GM12874 (cell line): Measurements from ENCODE around the gene C3.

ENCODE experiments used
- TF ChIP-seq, protein P1 (sequence below): IDR thresholded peaks from 2 replicates; pipeline ENCODE4 v1.5.1; 2011; ENCODE audit warnings: low read depth, mild to moderate bottlenecking, control low read depth, low read length, moderate library complexity; ENCODE audit not compliant: insufficient read depth

The C3 gene

DNA sequence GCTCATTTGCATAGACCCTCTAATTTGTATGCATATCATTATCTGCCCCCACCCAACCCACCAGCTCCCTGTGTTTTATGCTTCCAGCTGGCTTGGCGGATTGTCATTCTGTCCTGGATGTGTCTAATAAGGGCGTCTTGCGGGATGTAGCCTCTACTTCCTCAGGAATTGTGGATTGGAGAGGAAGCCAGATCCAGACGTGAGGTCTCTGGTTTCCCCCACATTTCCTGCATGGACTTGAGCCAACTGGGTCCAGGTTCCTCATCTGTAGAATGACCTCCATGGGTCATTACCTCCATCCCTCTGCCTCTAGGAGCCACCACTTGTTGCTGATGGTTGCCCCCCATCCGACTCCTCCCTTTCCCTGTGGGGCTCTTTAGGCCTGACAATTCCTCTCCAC lies 57.7 kb downstream of the C3 start:
- TF ChIP-seq, protein P1, sequence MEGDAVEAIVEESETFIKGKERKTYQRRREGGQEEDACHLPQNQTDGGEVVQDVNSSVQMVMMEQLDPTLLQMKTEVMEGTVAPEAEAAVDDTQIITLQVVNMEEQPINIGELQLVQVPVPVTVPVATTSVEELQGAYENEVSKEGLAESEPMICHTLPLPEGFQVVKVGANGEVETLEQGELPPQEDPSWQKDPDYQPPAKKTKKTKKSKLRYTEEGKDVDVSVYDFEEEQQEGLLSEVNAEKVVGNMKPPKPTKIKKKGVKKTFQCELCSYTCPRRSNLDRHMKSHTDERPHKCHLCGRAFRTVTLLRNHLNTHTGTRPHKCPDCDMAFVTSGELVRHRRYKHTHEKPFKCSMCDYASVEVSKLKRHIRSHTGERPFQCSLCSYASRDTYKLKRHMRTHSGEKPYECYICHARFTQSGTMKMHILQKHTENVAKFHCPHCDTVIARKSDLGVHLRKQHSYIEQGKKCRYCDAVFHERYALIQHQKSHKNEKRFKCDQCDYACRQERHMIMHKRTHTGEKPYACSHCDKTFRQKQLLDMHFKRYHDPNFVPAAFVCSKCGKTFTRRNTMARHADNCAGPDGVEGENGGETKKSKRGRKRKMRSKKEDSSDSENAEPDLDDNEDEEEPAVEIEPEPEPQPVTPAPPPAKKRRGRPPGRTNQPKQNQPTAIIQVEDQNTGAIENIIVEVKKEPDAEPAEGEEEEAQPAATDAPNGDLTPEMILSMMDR: no peak

- TF ChIP-seq, protein P1: no peak
These were observed 59.5 kb downstream of the C3 start for GRCh38 chr19:6660930-6661329.

- TF ChIP-seq, protein P1: no peak
These were observed 65.8 kb downstream of the C3 start for GRCh38 chr19:6654347-6655310.

DNA sequence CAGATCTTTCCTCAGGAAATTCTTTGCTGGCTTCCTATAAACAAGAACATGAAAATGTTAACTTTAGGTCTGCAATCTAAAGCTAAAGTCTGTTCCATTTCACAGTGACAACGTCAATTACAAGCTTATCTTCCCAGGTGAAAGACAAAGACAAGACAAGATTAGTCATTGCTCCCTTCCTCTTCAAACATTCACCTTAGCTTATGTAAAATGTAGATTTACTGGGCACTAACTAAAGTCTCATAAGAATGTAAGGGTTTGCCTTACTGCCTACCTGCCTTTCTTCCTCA lies 67.7 kb downstream of the C3 start:
- TF ChIP-seq, protein P1: no peak

- TF ChIP-seq, protein P1: no peak
These were observed 68.3 kb downstream of the C3 start for GRCh38 chr19:6651965-6652804.

GRCh38 chr19:6649185-6649584 lies 71.3 kb downstream of the C3 start:
- TF ChIP-seq, protein P1: no peak

- TF ChIP-seq, protein P1: no peak
These were observed 72.2 kb downstream of the C3 start for GRCh38 chr19:6648141-6648715.
